GM06990 (cell line): ENCODE results near the gene PPFIBP2.

Experiments used
- DNase-seq: peaks from one replicate; pipeline ENCODE4 v3.0.0-alpha.2; 2011; ENCODE audit not compliant: insufficient read length; ENCODE audit errors: extremely low read depth
- H3K27me3 ChIP-seq: replicated peaks from 2 replicates; pipeline ENCODE4 v1.6.0; 2011; ENCODE audit warnings: low read length; ENCODE audit not compliant: control insufficient read depth, insufficient read depth
- H3K36me3 ChIP-seq: 2 replicates; pipeline ENCODE4 v1.5.1; 2011; ENCODE audit warnings: low read length; ENCODE audit not compliant: control insufficient read depth, insufficient read depth
- H3K4me3 ChIP-seq: replicated peaks from 2 replicates; pipeline ENCODE4 v1.5.1; 2011; ENCODE audit warnings: low read depth, mild to moderate bottlenecking, control low read depth, low read length
- CTCF ChIP-seq: IDR thresholded peaks from 2 replicates; pipeline ENCODE4 v1.5.1; 2011; ENCODE audit warnings: low read length, control low read depth, mild to moderate bottlenecking, inconsistent platforms; ENCODE audit not compliant: insufficient read depth, poor library complexity, severe bottlenecking

PPFIBP2 gene

GRCh38 chr11:7513234-7514098 is at the start of gene PPFIBP2:
TSS of gene PPFIBP2 (plus strand) at chr11:7513999. CDS start at chr11:7549476, 35,477 bp downstream.
- Histone ChIP-seq H3K36me3 (no peaks in the 10 kb centered on the region), H3K4me3 (peak within 1 kb of the TSS; percentile 97), H3K27me3 (no peaks in the 10 kb centered on the region)
- TF ChIP-seq CTCF, result peak; percentile 78
- DNase-seq, result peak; percentile 89

- H3K27me3 ChIP-seq, result no peaks in the 10 kb centered on the region
- TF ChIP-seq CTCF, result no peak
- H3K4me3 ChIP-seq, result no peak overlapping the region
- no peak for DNase-seq
- H3K36me3 ChIP-seq, result no peaks in the 10 kb centered on the region
Observed at GRCh38 chr11:7467652-7468051, 46.1 kb upstream of the PPFIBP2 start.

- DNase-seq, result no peak
- no peak for TF ChIP-seq CTCF
- Histone ChIP-seq H3K27me3 (no peaks in the 10 kb centered on the region), H3K4me3 (no peak overlapping the region), H3K36me3 (no peaks in the 10 kb centered on the region)
Observed at GRCh38 chr11:7469351-7469865, 44.4 kb upstream of the PPFIBP2 start.

- no peak for TF ChIP-seq CTCF
- no peaks in the 10 kb centered on the region for H3K27me3 ChIP-seq
- no peaks in the 10 kb centered on the region for H3K36me3 ChIP-seq
- no peak for DNase-seq
- no peak overlapping the region for H3K4me3 ChIP-seq
Observed at GRCh38 chr11:7471071-7471470, 42.7 kb upstream of the PPFIBP2 start.

GRCh38 chr11:7473717-7474116 is 40.1 kb upstream of the PPFIBP2 start:
- H3K36me3 ChIP-seq, result no peaks in the 10 kb centered on the region
- peak; percentile 45 for DNase-seq
- no peak overlapping the region for H3K4me3 ChIP-seq
- H3K27me3 ChIP-seq, result no peaks in the 10 kb centered on the region
- TF ChIP-seq CTCF, result no peak
